Measurements from ENCODE around the gene EDC4.
"Not testable (repeated sequence)": the region's sequence is repeated elsewhere in the genome, so short reads cannot be mapped to it uniquely, and the experiment has no call there.

Gene EDC4

GRCh38 chr16:67872631-67873434 is at the start of gene EDC4:
Gene EDC4, plus strand, starts transcription at chr16:67873052. Its CDS starts 210 bp downstream, at chr16:67873262.
- DNase-seq = peak; percentile 72

GRCh38 chr16:67825119-67825518 is 47.7 kb upstream of the EDC4 start:
- no peak for DNase-seq

- DNase-seq = no peak
Measured at GRCh38 chr16:67825906-67826305, 46.9 kb upstream of the EDC4 start.

GRCh38 chr16:67828651-67829050 is 44.2 kb upstream of the EDC4 start:
- DNase-seq = no peak

GRCh38 chr16:67833030-67833414 is 39.8 kb upstream of the EDC4 start:
- peak; percentile 74 for DNase-seq

- DNase-seq = peak; percentile 88
Measured at GRCh38 chr16:67833415-67834241, 39.2 kb upstream of the EDC4 start.

- DNase-seq = no peak
Measured at GRCh38 chr16:67834242-67834614, 38.6 kb upstream of the EDC4 start.

- DNase-seq = not testable (repeated sequence)
Measured at GRCh38 chr16:67837190-67837589, 35.7 kb upstream of the EDC4 start.

- no peak for DNase-seq
Measured at GRCh38 chr16:67837811-67838210, 35.0 kb upstream of the EDC4 start.

- no peak for DNase-seq
Measured at GRCh38 chr16:67841198-67841815, 31.5 kb upstream of the EDC4 start.

- DNase-seq = peak; percentile 94
Measured at GRCh38 chr16:67841816-67842508, 30.9 kb upstream of the EDC4 start, which contains the start of gene THAP11. Gene THAP11, plus strand, starts transcription at chr16:67842320. Its CDS starts 235 bp downstream, at chr16:67842555.

- DNase-seq = peak; percentile 58
Measured at GRCh38 chr16:67842509-67843342, 30.1 kb upstream of the EDC4 start.

- DNase-seq = no peak
Measured at GRCh38 chr16:67843343-67843765, 29.5 kb upstream of the EDC4 start.

- DNase-seq = peak; percentile 35
Measured at GRCh38 chr16:67844497-67844896, 28.4 kb upstream of the EDC4 start.

GRCh38 chr16:67845291-67846062 is 27.4 kb upstream of the EDC4 start:
- DNase-seq = no peak

- no peak for DNase-seq
Measured at GRCh38 chr16:67846063-67846319, 26.9 kb upstream of the EDC4 start.

GRCh38 chr16:67846320-67847063 is 26.4 kb upstream of the EDC4 start, which contains the start of gene NUTF2:
Gene NUTF2, plus strand, starts transcription at chr16:67846933. Its CDS starts 18,198 bp downstream, at chr16:67865131.
- DNase-seq = peak; percentile 96

- DNase-seq = peak; percentile 69
Measured at GRCh38 chr16:67847064-67847861, 25.6 kb upstream of the EDC4 start, which contains the start of gene CENPT. Gene CENPT, minus strand, starts transcription at chr16:67847693. Its CDS starts 13,834 bp downstream, at chr16:67833859.

- DNase-seq = no peak
Measured at GRCh38 chr16:67848118-67848517, 24.7 kb upstream of the EDC4 start.
